Adrenal gland (tissue), 12 donors: ENCODE measurements around the gene LMO7. TPM values are rescaled to one million over a fixed set of nuclear protein-coding genes. Genes with fewer than 3 reads are reported as not detected.

Experiments used
- DNase-seq, 7 donors: peaks; one replicate each; pipeline ENCODE4 v3.0.0-alpha.2; 2019 to 2020
- H3K27ac ChIP-seq, 5 donors: fragments of 200-600 bp; sonication (generic) in 4 of 5; 1 replicate in 3 of 5; 2 replicates in 2 of 5; pipeline versions ENCODE4 v1.5.1 to v1.8.0; 2016 to 2020; ENCODE audit warnings: mild to moderate bottlenecking in 1 of 5
- H3K27me3 ChIP-seq: fragments of 200-600 bp; 2 replicates; pipeline ENCODE4 v1.8.0; 2021
- H3K36me3 ChIP-seq, 2 donors: fragments of 200-600 bp; replicated peaks in 1 of 2; 1 replicate in 1 of 2; 2 replicates in 1 of 2; pipeline versions ENCODE4 v1.5.1 to v1.8.0; 2018 to 2022
- H3K4me1 ChIP-seq, 2 donors: fragments of 200-600 bp; replicated peaks in 1 of 2; 1 replicate in 1 of 2; 2 replicates in 1 of 2; pipeline versions ENCODE4 v1.5.1 to v1.8.0; 2018 to 2021
- H3K4me3 ChIP-seq, 4 donors: fragments of 200-600 bp; sonication (generic) in 3 of 4; one replicate each; pipeline ENCODE4 v1.5.1; 2016 to 2018
- H3K9me3 ChIP-seq, 3 donors: fragments of 200-600 bp; sonication (generic) in 1 of 3; replicated peaks in 1 of 3; 1 replicate in 2 of 3; 2 replicates in 1 of 3; pipeline versions ENCODE4 v1.5.1 to v1.8.0; 2016 to 2021
- CTCF ChIP-seq, 6 experiments: fragments of 450-650 bp in 4 of 6; fragments of 200-600 bp in 2 of 6; sonication (generic) in 1 of 6; IDR thresholded peaks; 1 replicate in 5 of 6; 2 replicates in 1 of 6; pipeline versions ENCODE4 v1.5.1 to v1.8.0; 2016 to 2021; ENCODE audit warnings: antibody characterized with exemption in 6 of 6, mild to moderate bottlenecking in 2 of 6, moderate library complexity in 1 of 6
- POLR2A ChIP-seq, 2 donors: fragments of 450-650 bp; IDR thresholded peaks; one replicate each; pipeline ENCODE4 v1.6.1; 2017; ENCODE audit warnings: antibody characterized with exemption in 2 of 2, mild to moderate bottlenecking in 2 of 2, moderate library complexity in 1 of 2
- WGBS, 4 donors: extraction: QIAGEN DNeasy Blood & Tissue Kit in 2 of 4; methylation state at CpG; one replicate each; pipeline versions ENCODE4 v1.1.5 to v1.1.7; 2013 to 2017; 5-methylcytosine and 5-hydroxymethylcytosine counted together
- intact Hi-C, 2 donors: fragments of 100-400 bp; cut with DNase I; formaldehyde crosslinking; loops; one replicate each; pipeline versions ENCODE4 v1.14.1 to v1.15.0; 2022 to 2023
- polyA plus RNA-seq, 3 donors: library from polyadenylated mRNA; stranded (reverse); fragments of 200-250 nt in 2 of 3; fragments of 350-450 nt in 1 of 3; fragmentation: Illumina TruSeq in 1 of 3; extraction: RNeasy Lipid Tissue Mini Kit (QIAGEN cat#74804) in 1 of 3; gene quantifications; one replicate each; pipeline ENCODE4 v1.2.3, GENCODE V29; 2013 to 2014
- total RNA-seq, 9 donors: library from RNA; depleted of rRNA in 4 of 9; stranded (reverse); fragments of >200 nt in 4 of 9; fragments of 120-200 nt in 1 of 9; fragmentation: NEBNext Ultra II Directional in 1 of 9; extraction: Animal tissue kit (Norgen Biotek cat#: 25700) in 1 of 9; gene quantifications; one replicate each; pipeline versions ENCODE4 v1.1.0 to v1.2.4, GENCODE V29; 2013 to 2023
- donor health status: healthy with polysubstance abuse.
- donor health status: Bipolar disorder and iron deficiency.
- donor health status: DM: yes; HTN: yes; CAD: no.
- donor health status: DM: no; HTN: no; CAD: no.
- donor health status: DM: no; HTN: no; CAD: no.
- donor health status: DM: yes; HTN: yes; CAD: no.

Gene LMO7
- total and polyA plus RNA-seq, 12 donors = 7.4 to 39.7 (median 11.4) TPM

DNA sequence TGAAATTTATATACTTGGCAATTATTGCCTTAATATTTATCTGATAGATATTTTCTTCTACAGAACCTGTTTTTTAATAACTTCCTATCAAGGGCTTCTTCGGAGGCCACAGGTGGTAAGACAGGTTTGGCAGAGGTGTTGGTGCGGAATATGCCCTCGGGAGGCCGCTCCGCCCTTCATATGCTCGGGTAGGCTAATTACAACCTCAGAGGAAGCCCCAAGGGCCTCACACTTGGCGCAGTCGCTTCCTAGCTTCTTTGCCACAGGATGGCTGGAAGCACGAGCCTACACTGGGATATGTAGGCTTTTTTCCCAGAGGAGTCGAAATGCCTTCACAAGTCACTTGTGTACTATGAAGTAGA is 68.8 kb downstream of the LMO7 start:
- Histone ChIP-seq H3K4me1 (no peaks in the 10 kb centered on the region), H3K27ac (no peak overlapping the region), H3K9me3 (no peaks in the 10 kb centered on the region), H3K4me3 (no peak overlapping the region), H3K27me3 (no peaks in the 10 kb centered on the region), H3K36me3 (no peaks in the 10 kb centered on the region)
- DNase-seq = no peak
- TF ChIP-seq POLR2A (IDR thresholded peaks at IDR 0.05) (no peak), CTCF (IDR thresholded peaks at IDR 0.05) (no peak)
- intact Hi-C loops = no loop called here
- 91 to 96% (median 93%) methylated on average over 8 to 10 of the region's 10 CpGs for WGBS, 4 donors

DNA sequence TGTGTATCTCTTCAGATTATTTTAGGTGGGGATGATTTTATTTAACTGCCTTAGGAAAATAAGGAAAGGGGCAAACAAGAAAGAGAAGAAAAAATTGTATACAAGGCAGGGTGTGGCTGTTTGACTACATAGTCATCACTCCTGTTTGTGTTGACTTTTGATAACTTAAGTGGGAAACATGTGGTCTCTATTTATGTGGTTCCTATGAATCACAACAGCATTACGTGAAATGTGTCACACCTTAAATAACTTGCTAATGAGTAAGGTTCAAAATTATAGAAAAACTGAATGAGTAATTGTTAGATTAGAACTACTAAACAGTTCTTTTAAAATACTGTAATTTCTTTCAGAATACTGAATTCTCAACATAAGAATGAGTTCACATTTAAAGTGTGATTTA is 69.3 kb downstream of the LMO7 start:
- no peak overlapping the region for H3K4me3 ChIP-seq
- no peak overlapping the region for H3K27ac ChIP-seq
- intact Hi-C loops = no loop called here
- no peak for TF ChIP-seq CTCF (IDR thresholded peaks at IDR 0.05)
- no peak for TF ChIP-seq POLR2A (IDR thresholded peaks at IDR 0.05)
- H3K9me3 ChIP-seq = no peaks in the 10 kb centered on the region
- WGBS, 4 donors = 67 to 88% (median 76%) methylated on average over 1 of the region's 1 CpG
- H3K27me3 ChIP-seq = no peaks in the 10 kb centered on the region
- no peaks in the 10 kb centered on the region for H3K4me1 ChIP-seq
- no peak for DNase-seq
- no peaks in the 10 kb centered on the region for H3K36me3 ChIP-seq

GRCh38 chr13:75705908-75706307 is 69.8 kb downstream of the LMO7 start:
- Histone ChIP-seq H3K4me1 (no peaks in the 10 kb centered on the region), H3K9me3 (no peaks in the 10 kb centered on the region), H3K27ac (no peak overlapping the region), H3K36me3 (no peaks in the 10 kb centered on the region), H3K27me3 (no peaks in the 10 kb centered on the region), H3K4me3 (no peak overlapping the region)
- intact Hi-C loops = no loop called here
- no peak for TF ChIP-seq POLR2A (IDR thresholded peaks at IDR 0.05)
- TF ChIP-seq CTCF (IDR thresholded peaks at IDR 0.05) = no peak
- DNase-seq = no peak

GRCh38 chr13:75713852-75714251 is 77.7 kb downstream of the LMO7 start:
- no peaks in the 10 kb centered on the region for H3K9me3 ChIP-seq
- H3K4me1 ChIP-seq = no peaks in the 10 kb centered on the region
- intact Hi-C loops = no loop called here
- no peak overlapping the region for H3K27ac ChIP-seq
- no peaks in the 10 kb centered on the region for H3K36me3 ChIP-seq
- H3K4me3 ChIP-seq = no peak overlapping the region
- 94 to 98% (median 96%) methylated on average over 2 of the region's 2 CpGs for WGBS, 4 donors
- no peak for TF ChIP-seq POLR2A (IDR thresholded peaks at IDR 0.05)
- no peak for TF ChIP-seq CTCF (IDR thresholded peaks at IDR 0.05)
- H3K27me3 ChIP-seq = no peaks in the 10 kb centered on the region
- no peak for DNase-seq
